B cell (primary cell): ENCODE measurements around the gene B4GALNT3.

Experiments
- CTCF ChIP-seq: fragments of 200-600 bp; IDR thresholded peaks from one replicate; pipeline ENCODE4 v1.8.0; 2022; ENCODE audit warnings: antibody characterized with exemption, mild to moderate bottlenecking
- EZH2 ChIP-seq: IDR thresholded peaks from 2 replicates; pipeline ENCODE4 v1.6.1; 2012; ENCODE audit warnings: borderline replicate concordance, low read depth, mild to moderate bottlenecking, moderate library complexity, low read length; ENCODE audit not compliant: insufficient read depth, poor library complexity, severe bottlenecking

- TF ChIP-seq EZH2 (no peak), CTCF (no peak)
Measured at GRCh38 chr12:479161-479560, 19.4 kb downstream of the B4GALNT3 start.
